ENCODE measurements around the gene ZNF484. TPM values are rescaled to one million over a fixed set of nuclear protein-coding genes. Genes with fewer than 3 reads are reported as not detected.
"Not testable (repeated sequence)": the region's sequence is repeated elsewhere in the genome, so short reads cannot be mapped to it uniquely, and the experiment has no call there.

The ZNF484 gene
- polyA plus RNA-seq, 3 donors: 1.1 to 2.7 (median 1.8) TPM

- Mint-ChIP-seq H3K4me3 (no peak overlapping the region), H3K27me3 (ENCODE audit: low read depth in 3 of 3) (peaks cover 8 to 32% (median 18%) of the 10 kb centered on the region in 3 donors), H3K9me3 (no peaks in the 10 kb centered on the region), H3K4me1 (no peaks in the 10 kb centered on the region), H3K36me3 (no peaks in the 10 kb centered on the region), H3K27ac (no peak overlapping the region)
- no peaks in the 10 kb centered on the region for H4K20me1 ChIP-seq (ENCODE audit: insufficient read depth, low read length)
- H2AFZ ChIP-seq (ENCODE audit: insufficient read depth, low read depth, low read length, poor library complexity, severe bottlenecking): no peak overlapping the region
- no peak for TF ChIP-seq CTCF (IDR thresholded peaks at IDR 0.05)
- no peaks in the 10 kb centered on the region for H3K9me3 ChIP-seq (replicated peaks in 1 of 2; ENCODE audit: control insufficient read depth in 1 of 2, insufficient read depth in 1 of 2, low read length in 2 of 2)
- 93% methylated on average over 3 of the region's 3 CpGs for WGBS (ENCODE audit: insufficient coverage)
- no peaks in the 10 kb centered on the region for H3K79me2 ChIP-seq (ENCODE audit: insufficient read depth, low read length)
- H3K9ac ChIP-seq (ENCODE audit: insufficient read depth, low read length, poor library complexity, severe bottlenecking): no peak overlapping the region
- intact Hi-C loops (cut with micrococcal nuclease): no loop called here
- no peak overlapping the region for H3K4me2 ChIP-seq (replicated peaks; ENCODE audit: extremely low read depth, low read length, poor library complexity, severe bottlenecking)
- H3K27me3 ChIP-seq (ENCODE audit: control insufficient read depth in 2 of 2, insufficient read depth in 2 of 2, low read length in 2 of 2): peaks cover 5 to 31% of the 10 kb centered on the region in 2 donors
- no peak overlapping the region for H3K4me3 ChIP-seq (replicated peaks in 1 of 3; ENCODE audit: low read depth in 2 of 3, low read length in 3 of 3)
- H3K27ac ChIP-seq (ENCODE audit: low read depth in 1 of 2, low read length in 2 of 2): no peak overlapping the region
- no peaks in the 10 kb centered on the region for H3K4me1 ChIP-seq (ENCODE audit: control insufficient read depth in 1 of 2, insufficient read depth in 2 of 2, low read length in 2 of 2)
- no peaks in the 10 kb centered on the region for H3K36me3 ChIP-seq (replicated peaks in 1 of 2; ENCODE audit: control insufficient read depth in 1 of 2, insufficient read depth in 2 of 2, low read length in 2 of 2)
- DNase-seq: no peak
These were observed 56.9 kb downstream of the ZNF484 start for GRCh38 chr9:92820964-92821363.

GRCh38 chr9:92819898-92820297, 57.9 kb downstream of the ZNF484 start:
- H3K36me3 Mint-ChIP-seq; H3K27ac ChIP-seq (ENCODE audit: low read depth in 1 of 2, low read length in 2 of 2); H3K9me3 Mint-ChIP-seq; H3K79me2 ChIP-seq (ENCODE audit: insufficient read depth, low read length); H2AFZ ChIP-seq (ENCODE audit: insufficient read depth, low read depth, low read length, poor library complexity, severe bottlenecking); H3K27ac Mint-ChIP-seq; H3K9ac ChIP-seq (ENCODE audit: insufficient read depth, low read length, poor library complexity, severe bottlenecking); H3K4me1 ChIP-seq (ENCODE audit: control insufficient read depth in 1 of 2, insufficient read depth in 2 of 2, low read length in 2 of 2); H3K4me3 Mint-ChIP-seq; H3K4me1 Mint-ChIP-seq; H3K9me3 ChIP-seq (replicated peaks in 1 of 2; ENCODE audit: control insufficient read depth in 1 of 2, insufficient read depth in 1 of 2, low read length in 2 of 2); H3K4me3 ChIP-seq (replicated peaks in 1 of 3; ENCODE audit: low read depth in 2 of 3, low read length in 3 of 3); H3K36me3 ChIP-seq (replicated peaks in 1 of 2; ENCODE audit: control insufficient read depth in 1 of 2, insufficient read depth in 2 of 2, low read length in 2 of 2); DNase-seq; H4K20me1 ChIP-seq (ENCODE audit: insufficient read depth, low read length); H3K4me2 ChIP-seq (replicated peaks; ENCODE audit: extremely low read depth, low read length, poor library complexity, severe bottlenecking): not testable (repeated sequence)
- intact Hi-C loops (cut with micrococcal nuclease): loop anchor here in 1 of 2 donors (10.0 kb wide), 1 partner anchor 435 kb away; no protein-coding TSS in a partner anchor
- no CpG with 5 or more reads among the region's 1 CpG for WGBS (ENCODE audit: insufficient coverage)
- peaks cover 18 to 43% (median 20%) of the 10 kb centered on the region in 3 donors for H3K27me3 Mint-ChIP-seq (ENCODE audit: low read depth in 3 of 3)
- H3K27me3 ChIP-seq (ENCODE audit: control insufficient read depth in 2 of 2, insufficient read depth in 2 of 2, low read length in 2 of 2): peaks cover 9 to 42% of the 10 kb centered on the region in 2 donors

- Histone ChIP-seq H3K9me3 (replicated peaks in 1 of 2; ENCODE audit: control insufficient read depth in 1 of 2, insufficient read depth in 1 of 2, low read length in 2 of 2) (peaks cover 0 to 26% of the 10 kb centered on the region in 2 donors), H3K4me3 (replicated peaks in 1 of 3; ENCODE audit: low read depth in 2 of 3, low read length in 3 of 3) (peak overlapping the region in 1 of 3 experiments; percentile 42), H2AFZ (ENCODE audit: insufficient read depth, low read depth, low read length, poor library complexity, severe bottlenecking) (peak overlapping the region; percentile 53), H3K4me1 (ENCODE audit: control insufficient read depth in 1 of 2, insufficient read depth in 2 of 2, low read length in 2 of 2) (peaks cover 16 to 23% of the 10 kb centered on the region in 2 donors), H3K27me3 (ENCODE audit: control insufficient read depth in 2 of 2, insufficient read depth in 2 of 2, low read length in 2 of 2) (peaks cover 83 to 97% of the 10 kb centered on the region in 2 donors), H3K4me2 (replicated peaks; ENCODE audit: extremely low read depth, low read length, poor library complexity, severe bottlenecking) (peak overlapping the region; percentile 58)
- H3K36me3 ChIP-seq (replicated peaks in 1 of 2; ENCODE audit: control insufficient read depth in 1 of 2, insufficient read depth in 2 of 2, low read length in 2 of 2); H3K27ac ChIP-seq (ENCODE audit: low read depth in 1 of 2, low read length in 2 of 2); H3K9ac ChIP-seq (ENCODE audit: insufficient read depth, low read length, poor library complexity, severe bottlenecking); H3K79me2 ChIP-seq (ENCODE audit: insufficient read depth, low read length); DNase-seq; H4K20me1 ChIP-seq (ENCODE audit: insufficient read depth, low read length); H3K27ac Mint-ChIP-seq; H3K36me3 Mint-ChIP-seq: not testable (repeated sequence)
- Mint-ChIP-seq H3K9me3 (peaks cover 0 to 12% (median 6%) of the 10 kb centered on the region in 7 donors), H3K27me3 (ENCODE audit: low read depth in 3 of 3) (peaks cover 74 to 80% (median 74%) of the 10 kb centered on the region in 3 donors), H3K4me1 (peaks cover 16% of the 10 kb centered on the region), H3K4me3 (peak overlapping the region; percentile 69 to 93)
- 3% methylated on average over 23 of the region's 34 CpGs for WGBS (ENCODE audit: insufficient coverage)
- intact Hi-C loops (cut with micrococcal nuclease): loop anchor here in 1 of 2 donors (10.0 kb wide), 1 partner anchor 445 kb away; no protein-coding TSS in a partner anchor
These were observed 68.1 kb downstream of the ZNF484 start for GRCh38 chr9:92809629-92810326.

All from CD14-positive monocyte (primary cell).